GM19023 (cell line): ENCODE data around the gene C2orf72.
A peak's percentile ranks its signal among the peaks of the same experiment; 100 is the strongest.

Source experiments
- ATAC-seq: cut with Tn5 transposase; IDR thresholded peaks from one replicate; pipeline ENCODE4 v1.9.1; 2021; ENCODE audit warnings: mild to moderate bottlenecking, moderate library complexity; ENCODE audit not compliant: unreplicated experiment

The C2orf72 gene

DNA sequence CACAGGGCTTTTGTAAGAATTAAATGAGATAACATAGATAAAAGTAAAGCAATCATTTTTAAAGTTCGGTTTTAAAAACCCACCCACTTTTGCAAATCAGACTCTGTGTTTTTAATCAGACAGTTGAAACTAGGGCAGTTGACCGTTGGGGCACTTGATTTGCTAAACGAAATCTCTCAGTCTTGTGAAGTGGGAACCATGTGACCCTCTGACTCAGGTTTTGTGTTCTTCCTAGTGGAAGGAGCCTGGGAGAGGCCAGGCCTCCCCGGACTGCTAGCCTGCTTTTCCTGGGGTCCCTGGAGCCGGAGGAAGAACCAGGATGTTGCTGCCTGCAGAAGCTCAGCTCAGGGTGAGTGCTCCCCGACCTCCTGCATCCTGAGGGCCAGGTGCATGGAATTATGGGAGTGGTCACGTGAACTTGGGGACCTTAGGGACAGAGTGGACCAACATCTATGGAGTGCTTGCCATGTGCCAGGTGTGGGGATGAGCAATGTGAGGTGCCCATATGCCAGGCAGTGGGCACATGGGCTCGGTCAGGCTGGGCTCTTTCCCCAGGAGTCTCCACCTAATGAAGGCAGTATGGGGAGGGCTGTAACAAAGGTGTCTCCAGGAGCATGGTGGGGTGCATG, 3.9 kb downstream of the C2orf72 start:
- ATAC-seq, result no peak

DNA sequence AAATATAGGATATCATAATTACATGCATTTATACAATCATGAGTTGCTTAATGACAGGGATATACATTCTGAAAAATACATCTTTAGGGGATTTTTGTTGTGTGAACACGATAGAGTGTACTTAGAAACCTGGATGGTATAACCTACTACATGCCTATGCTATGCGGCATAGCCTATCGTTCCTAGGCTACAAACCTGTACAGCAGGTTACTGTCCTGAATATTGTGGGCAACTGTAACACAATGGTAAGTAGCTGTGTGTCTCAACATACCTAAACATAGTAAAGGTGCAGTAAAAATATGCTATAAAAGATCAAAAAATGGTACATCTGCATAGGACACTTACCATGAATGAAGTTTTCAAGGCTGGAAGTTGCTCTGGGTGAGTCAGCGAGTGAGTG, 6.5 kb downstream of the C2orf72 start:
- ATAC-seq, result no peak

- ATAC-seq, result no peak
Observed at GRCh38 chr2:231046916-231047273, 9.6 kb downstream of the C2orf72 start.

GRCh38 chr2:231047274-231047922, 10.1 kb downstream of the C2orf72 start:
- ATAC-seq, result no peak

GRCh38 chr2:231047923-231048915, 10.9 kb downstream of the C2orf72 start:
- ATAC-seq, result no peak

- ATAC-seq, result no peak
Observed at GRCh38 chr2:231049286-231050017, 12.1 kb downstream of the C2orf72 start.

GRCh38 chr2:231050018-231050901, 12.9 kb downstream of the C2orf72 start:
- no peak for ATAC-seq

GRCh38 chr2:231051116-231051515, 13.8 kb downstream of the C2orf72 start:
- ATAC-seq, result no peak

DNA sequence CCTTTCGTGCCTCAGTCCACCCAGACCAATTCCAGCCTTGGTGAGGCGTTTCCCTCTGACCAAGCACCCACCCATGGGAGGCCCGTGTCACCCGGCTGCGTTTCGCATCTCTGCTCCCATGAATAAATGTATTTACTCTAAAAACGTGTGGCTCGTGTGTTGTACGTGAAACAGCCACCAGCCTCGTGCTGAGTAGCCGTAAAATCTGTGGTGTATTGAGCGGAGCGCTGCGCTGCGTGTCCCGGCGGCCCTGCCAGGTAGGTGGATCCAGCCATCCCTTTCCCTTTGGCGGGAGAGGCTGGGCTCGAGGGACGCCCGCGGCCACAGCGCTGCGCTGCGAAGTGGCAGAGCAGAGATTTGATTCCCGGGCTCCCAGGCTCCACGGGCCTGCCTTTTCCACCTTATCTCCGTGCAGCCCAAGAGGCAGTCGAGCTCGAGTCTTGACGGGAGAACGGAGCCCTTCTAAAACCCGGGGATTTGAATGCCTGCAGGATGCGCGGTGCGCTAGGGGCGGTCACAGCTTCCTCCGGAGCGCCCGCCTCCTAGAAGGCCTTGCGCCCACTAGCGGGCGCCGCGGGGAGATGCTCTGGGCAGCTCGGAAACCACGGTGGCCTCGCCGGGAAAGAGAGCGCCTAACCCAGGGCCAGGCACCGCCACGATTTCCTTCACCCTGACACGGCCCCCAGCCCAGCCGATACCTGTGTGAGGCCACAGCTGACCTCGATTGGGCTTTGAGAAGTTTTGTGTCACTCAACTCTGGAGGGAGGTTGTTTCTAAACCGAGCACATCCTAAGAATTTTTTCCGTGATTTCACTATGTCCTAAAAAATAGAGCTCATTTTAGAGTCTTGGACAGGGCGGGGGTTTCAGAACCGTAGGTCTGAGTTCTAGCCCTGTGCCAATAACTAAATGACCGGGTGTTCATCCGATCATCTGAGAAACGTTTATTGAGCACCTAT, 15.4 kb downstream of the C2orf72 start:
- ATAC-seq, result peak; percentile 58

DNA sequence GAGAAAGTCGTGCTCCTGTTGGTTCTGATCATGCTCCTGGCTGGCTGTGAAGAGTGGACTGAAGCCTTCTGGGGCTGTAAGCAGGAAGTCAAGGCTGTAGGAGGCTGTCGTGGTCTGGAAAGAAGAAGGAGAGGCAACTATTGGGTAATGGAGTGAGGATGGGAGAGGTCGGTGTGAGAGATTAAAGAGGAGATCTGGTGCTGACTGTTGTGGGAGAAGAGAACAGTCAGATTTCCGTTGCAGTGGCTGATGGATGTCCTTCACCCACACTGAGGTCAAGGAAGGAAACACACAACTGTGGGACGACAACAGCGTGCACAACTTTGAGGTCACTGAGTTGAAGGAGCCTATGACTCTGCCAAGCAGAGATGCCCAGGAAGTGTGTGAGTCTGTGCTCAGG, 16.5 kb downstream of the C2orf72 start:
- ATAC-seq, result no peak

GRCh38 chr2:231056453-231057416, 19.4 kb downstream of the C2orf72 start, which contains the start of gene PSMD1:
PSMD1 (plus strand) TSS chr2:231056867; CDS start chr2:231057026, 159 bp downstream.
- peak; percentile 71 for ATAC-seq

DNA sequence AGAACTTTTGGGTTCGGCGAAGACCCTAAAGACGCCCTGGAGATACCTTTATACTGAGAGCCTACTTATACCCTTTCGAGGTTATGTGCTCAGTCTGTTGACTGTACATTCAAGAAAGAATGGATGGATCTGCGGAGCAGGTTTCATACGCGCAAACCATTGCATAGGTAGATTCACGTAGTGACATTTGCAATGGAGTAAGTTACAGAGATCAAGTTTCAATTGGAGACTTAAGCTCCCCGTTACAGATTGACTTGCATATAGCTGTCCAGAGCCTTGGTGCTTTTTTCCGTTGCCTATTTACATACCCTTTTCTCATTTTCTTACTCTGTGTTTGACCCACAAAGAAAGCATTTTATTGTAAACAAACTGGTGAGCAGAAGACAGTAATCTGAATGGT, 20.3 kb downstream of the C2orf72 start:
- no peak for ATAC-seq

GRCh38 chr2:231058761-231059550, 21.6 kb downstream of the C2orf72 start:
- no peak for ATAC-seq

- ATAC-seq, result no peak
Observed at GRCh38 chr2:231059756-231060155, 22.4 kb downstream of the C2orf72 start.

DNA sequence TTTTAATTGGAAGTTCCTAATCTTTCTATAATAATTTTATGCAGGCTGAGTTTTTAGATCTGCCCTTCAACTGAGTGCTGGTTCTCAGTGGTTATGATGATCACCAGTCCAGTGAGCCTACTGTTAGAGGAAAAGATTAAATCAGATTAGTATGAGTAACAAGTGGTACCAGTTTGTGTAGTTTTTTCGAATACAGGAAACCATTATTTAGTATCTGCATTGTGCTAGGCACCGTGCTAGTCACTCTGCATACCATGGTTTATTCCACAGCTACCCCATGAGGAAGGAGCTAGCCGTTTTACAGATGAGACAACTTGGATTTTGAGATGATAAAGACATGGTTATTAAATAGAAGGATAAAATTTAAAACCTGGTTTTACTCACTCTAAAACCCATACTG, 25.5 kb downstream of the C2orf72 start:
- ATAC-seq, result no peak

DNA sequence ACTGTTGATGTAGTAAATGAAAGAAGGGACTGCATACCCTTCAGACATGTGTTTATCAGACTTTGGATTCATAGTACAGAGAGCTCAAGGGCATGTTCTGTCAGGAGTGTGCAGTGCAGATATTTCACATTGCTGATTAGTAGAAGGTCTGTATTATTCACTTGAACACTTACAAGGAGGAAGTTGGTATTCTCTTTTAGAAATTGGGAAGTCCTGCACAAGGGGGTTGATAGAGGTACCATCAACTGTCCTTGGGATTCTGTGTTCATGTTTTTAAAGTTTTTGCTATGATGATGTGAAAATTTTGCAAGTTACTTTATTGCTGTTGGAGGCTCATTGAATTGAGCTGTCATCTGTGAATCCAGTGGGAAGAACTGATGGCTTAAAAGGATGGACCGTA, 26.0 kb downstream of the C2orf72 start:
- no peak for ATAC-seq

DNA sequence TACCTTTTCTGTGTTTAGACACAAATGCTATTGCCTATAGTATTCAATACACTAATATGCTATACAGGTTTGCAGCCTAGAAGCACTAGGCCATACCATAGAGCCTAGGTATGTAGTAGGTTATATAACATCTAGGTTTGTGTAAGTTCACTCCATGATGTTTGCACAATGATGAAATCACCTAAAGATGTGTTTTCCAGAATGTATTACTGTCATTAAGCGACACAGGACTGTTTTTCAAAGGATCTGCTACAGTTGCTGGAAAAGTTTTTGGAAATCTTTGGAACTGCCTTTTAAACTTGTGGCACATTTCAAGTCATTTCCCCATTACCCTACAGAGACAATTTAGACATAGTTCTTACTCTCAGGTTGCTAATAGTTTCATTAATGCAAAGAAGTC, 28.6 kb downstream of the C2orf72 start:
- no peak for ATAC-seq
